Measurements from ENCODE around the gene CACNA1C. TPM values are rescaled to one million over a fixed set of nuclear protein-coding genes. Genes with fewer than 3 reads are reported as not detected.

CACNA1C gene
- total and polyA plus RNA-seq, 8 donors: 0.31 to 55.8 (median 7.2) TPM

GRCh38 chr12:2347844-2348481, 295.2 kb downstream of the CACNA1C start:
- peak overlapping the region in 4 of 5 donors; percentile 26 to 82 (median 58) for H3K27ac ChIP-seq
- intact Hi-C loops (cut with DNase I; ENCODE audit: low total_unique reads): no loop called here
- peaks cover 0 to 3% (median 0%) of the 10 kb centered on the region in 3 donors for H3K27me3 ChIP-seq
- H3K9me3 ChIP-seq: no peaks in the 10 kb centered on the region
- H3K4me3 ChIP-seq: no peak overlapping the region
- no peaks in the 10 kb centered on the region for H3K36me3 ChIP-seq
- peaks cover 6 to 58% (median 32%) of the 10 kb centered on the region in 4 donors for H3K4me1 ChIP-seq
- 68 to 82% (median 77%) methylated on average over 16 to 19 of the region's 19 CpGs for WGBS, 5 donors
- TF ChIP-seq POLR2A (IDR thresholded peaks at IDR 0.05): no peak
- no peak for TF ChIP-seq EP300 (IDR thresholded peaks at IDR 0.05)
- no peak for TF ChIP-seq CTCF (IDR thresholded peaks at IDR 0.05)
- no peak for TF ChIP-seq POLR2AphosphoS5 (IDR thresholded peaks at IDR 0.05)
- no peak for DNase-seq

GRCh38 chr12:2348482-2348852, 295.7 kb downstream of the CACNA1C start:
- H3K27me3 ChIP-seq: peaks cover 0 to 4% (median 0%) of the 10 kb centered on the region in 3 donors
- intact Hi-C loops (cut with DNase I; ENCODE audit: low total_unique reads): no loop called here
- H3K9me3 ChIP-seq: no peaks in the 10 kb centered on the region
- DNase-seq: peak in 1 of 2 donors; percentile 48
- H3K4me3 ChIP-seq: no peak overlapping the region
- peaks cover 6 to 53% (median 29%) of the 10 kb centered on the region in 4 donors for H3K4me1 ChIP-seq
- H3K27ac ChIP-seq: peak overlapping the region in 4 of 5 donors; percentile 26 to 82 (median 58)
- TF ChIP-seq CTCF (IDR thresholded peaks at IDR 0.05) (no peak), POLR2A (IDR thresholded peaks at IDR 0.05) (no peak), EP300 (IDR thresholded peaks at IDR 0.05) (no peak), POLR2AphosphoS5 (IDR thresholded peaks at IDR 0.05) (no peak)
- WGBS, 5 donors: 61 to 86% (median 77%) methylated on average over 11 of the region's 11 CpGs
- H3K36me3 ChIP-seq: no peaks in the 10 kb centered on the region

- H3K4me1 ChIP-seq: peaks cover 10 to 45% (median 28%) of the 10 kb centered on the region in 4 donors
- H3K27me3 ChIP-seq: peaks cover 0 to 10% (median 0%) of the 10 kb centered on the region in 3 donors
- TF ChIP-seq POLR2AphosphoS5 (IDR thresholded peaks at IDR 0.05) (no peak), EP300 (IDR thresholded peaks at IDR 0.05) (no peak), POLR2A (IDR thresholded peaks at IDR 0.05) (no peak), CTCF (IDR thresholded peaks at IDR 0.05) (no peak)
- WGBS, 5 donors: 86 to 97% (median 92%) methylated on average over 7 to 8 of the region's 8 CpGs
- H3K4me3 ChIP-seq: no peak overlapping the region
- intact Hi-C loops (cut with DNase I; ENCODE audit: low total_unique reads): no loop called here
- no peaks in the 10 kb centered on the region for H3K9me3 ChIP-seq
- no peaks in the 10 kb centered on the region for H3K36me3 ChIP-seq
- DNase-seq: no peak
- no peak overlapping the region for H3K27ac ChIP-seq
Measured at GRCh38 chr12:2351161-2351560, 298.4 kb downstream of the CACNA1C start.

- no peak for DNase-seq
- TF ChIP-seq CTCF (IDR thresholded peaks at IDR 0.05) (no peak), POLR2AphosphoS5 (IDR thresholded peaks at IDR 0.05) (no peak), EP300 (IDR thresholded peaks at IDR 0.05) (no peak), POLR2A (IDR thresholded peaks at IDR 0.05) (no peak)
- Histone ChIP-seq H3K36me3 (no peaks in the 10 kb centered on the region), H3K27ac (no peak overlapping the region), H3K9me3 (no peaks in the 10 kb centered on the region), H3K4me1 (peaks cover 10 to 36% (median 23%) of the 10 kb centered on the region in 4 donors), H3K27me3 (peaks cover 0 to 10% (median 0%) of the 10 kb centered on the region in 3 donors), H3K4me3 (no peak overlapping the region)
- intact Hi-C loops (cut with DNase I; ENCODE audit: low total_unique reads): no loop called here
- 87 to 92% (median 89%) methylated on average over 6 of the region's 6 CpGs for WGBS, 5 donors
Measured at GRCh38 chr12:2352203-2352602, 299.4 kb downstream of the CACNA1C start.
